ENCODE measurements around the gene ANKIB1. TPM values are rescaled to one million over a fixed set of nuclear protein-coding genes. Genes with fewer than 3 reads are reported as not detected.
"Not testable (repeated sequence)": the region's sequence is repeated elsewhere in the genome, so short reads cannot be mapped to it uniquely, and the experiment has no call there.

Gene ANKIB1
- total and polyA plus RNA-seq, 2 experiments from 2014 or later: 8.8 to 35.3 TPM

GRCh38 chr7:92404170-92404614 is 158.4 kb downstream of the ANKIB1 start:
- Histone ChIP-seq H3K9me2 (replicated peaks; ENCODE audit: insufficient read depth) (no peaks in the 10 kb centered on the region), H3K4me2 (no peak overlapping the region), H3K9me3 (ENCODE audit: low read depth) (no peaks in the 10 kb centered on the region), H2AFZ (no peak overlapping the region), H3K27me3 (no peaks in the 10 kb centered on the region), H3K36me3 (replicated peaks; ENCODE audit: insufficient read depth, low read depth) (peaks cover 9% of the 10 kb centered on the region), H4K20me1 (ENCODE audit: insufficient read depth, poor library complexity, severe bottlenecking) (no peaks in the 10 kb centered on the region), H3K4me3 (no peak overlapping the region), H3K79me2 (no peaks in the 10 kb centered on the region), H3K4me1 (ENCODE audit: insufficient read depth) (no peaks in the 10 kb centered on the region), H3K27ac (peak overlapping the region; percentile 73)
- no peak for DNase-seq (ENCODE audit: low spot score)
- WGBS (ENCODE audit: low lambda C conversion rate, missing lambda C conversion rate): 91% methylated on average over 6 of the region's 6 CpGs
- TF ChIP-seq EZH2phosphoT487 (IDR thresholded peaks at IDR 0.05; ENCODE audit: low read depth, severe bottlenecking, unreplicated experiment) (no peak), EZH2 (IDR thresholded peaks at IDR 0.05; ENCODE audit: borderline replicate concordance) (no peak), CTCF (IDR thresholded peaks at IDR 0.05; ENCODE audit: poor library complexity) (no peak)

- Histone ChIP-seq H3K4me3 (no peak overlapping the region), H4K20me1 (ENCODE audit: insufficient read depth, poor library complexity, severe bottlenecking) (no peaks in the 10 kb centered on the region), H3K36me3 (replicated peaks; ENCODE audit: insufficient read depth, low read depth) (no peaks in the 10 kb centered on the region), H3K27ac (no peak overlapping the region), H3K9me3 (ENCODE audit: low read depth) (no peaks in the 10 kb centered on the region), H3K79me2 (no peaks in the 10 kb centered on the region), H3K9me2 (replicated peaks; ENCODE audit: insufficient read depth) (no peaks in the 10 kb centered on the region), H3K4me2 (no peak overlapping the region), H3K27me3 (no peaks in the 10 kb centered on the region), H3K4me1 (ENCODE audit: insufficient read depth) (no peaks in the 10 kb centered on the region), H2AFZ (no peak overlapping the region)
- WGBS (ENCODE audit: low lambda C conversion rate, missing lambda C conversion rate): 95% methylated on average over 1 of the region's 1 CpG
- no peak for DNase-seq (ENCODE audit: low spot score)
- TF ChIP-seq CTCF (IDR thresholded peaks at IDR 0.05; ENCODE audit: poor library complexity) (no peak), EZH2 (IDR thresholded peaks at IDR 0.05; ENCODE audit: borderline replicate concordance) (no peak), EZH2phosphoT487 (IDR thresholded peaks at IDR 0.05; ENCODE audit: low read depth, severe bottlenecking, unreplicated experiment) (no peak)
Observed at GRCh38 chr7:92409357-92409756, 163.6 kb downstream of the ANKIB1 start.

- DNase-seq (ENCODE audit: low spot score); H3K79me2 ChIP-seq: not testable (repeated sequence)
- 92% methylated on average over 6 of the region's 6 CpGs for WGBS (ENCODE audit: low lambda C conversion rate, missing lambda C conversion rate)
Observed at GRCh38 chr7:92410162-92410561, 164.4 kb downstream of the ANKIB1 start.

GRCh38 chr7:92412745-92413144 is 167.0 kb downstream of the ANKIB1 start:
- H3K4me2 ChIP-seq: no peak overlapping the region
- WGBS (ENCODE audit: low lambda C conversion rate, missing lambda C conversion rate): 91% methylated on average over 11 of the region's 11 CpGs

More at GRCh38 chr7:92410162-92410561, 164.4 kb downstream of the ANKIB1 start:
- H4K20me1 ChIP-seq (ENCODE audit: insufficient read depth, poor library complexity, severe bottlenecking); H3K4me2 ChIP-seq; H3K27me3 ChIP-seq; H3K9me3 ChIP-seq (ENCODE audit: low read depth); H3K4me3 ChIP-seq; H3K9me2 ChIP-seq (replicated peaks; ENCODE audit: insufficient read depth); H3K27ac ChIP-seq; H2AFZ ChIP-seq; H3K36me3 ChIP-seq (replicated peaks; ENCODE audit: insufficient read depth, low read depth); H3K4me1 ChIP-seq (ENCODE audit: insufficient read depth): not testable (repeated sequence)

More at GRCh38 chr7:92412745-92413144, 167.0 kb downstream of the ANKIB1 start:
- TF ChIP-seq EZH2phosphoT487 (IDR thresholded peaks at IDR 0.05; ENCODE audit: low read depth, severe bottlenecking, unreplicated experiment) (no peak), CTCF (IDR thresholded peaks at IDR 0.05; ENCODE audit: poor library complexity) (no peak), EZH2 (IDR thresholded peaks at IDR 0.05; ENCODE audit: borderline replicate concordance) (no peak)
- H3K27me3 ChIP-seq: no peaks in the 10 kb centered on the region
- no peak for DNase-seq (ENCODE audit: low spot score)
- H3K9me3 ChIP-seq (ENCODE audit: low read depth): no peaks in the 10 kb centered on the region
- no peak overlapping the region for H3K4me3 ChIP-seq
- H3K36me3 ChIP-seq (replicated peaks; ENCODE audit: insufficient read depth, low read depth): no peaks in the 10 kb centered on the region
- H4K20me1 ChIP-seq (ENCODE audit: insufficient read depth, poor library complexity, severe bottlenecking): no peaks in the 10 kb centered on the region
- H3K27ac ChIP-seq: no peak overlapping the region
- H3K9me2 ChIP-seq (replicated peaks; ENCODE audit: insufficient read depth): no peaks in the 10 kb centered on the region
- H3K79me2 ChIP-seq: no peaks in the 10 kb centered on the region
- no peak overlapping the region for H2AFZ ChIP-seq
- no peaks in the 10 kb centered on the region for H3K4me1 ChIP-seq (ENCODE audit: insufficient read depth)

All from hepatocyte (in vitro differentiated cells).